ENCODE results near the gene CHMP1A.

CHMP1A gene

DNA sequence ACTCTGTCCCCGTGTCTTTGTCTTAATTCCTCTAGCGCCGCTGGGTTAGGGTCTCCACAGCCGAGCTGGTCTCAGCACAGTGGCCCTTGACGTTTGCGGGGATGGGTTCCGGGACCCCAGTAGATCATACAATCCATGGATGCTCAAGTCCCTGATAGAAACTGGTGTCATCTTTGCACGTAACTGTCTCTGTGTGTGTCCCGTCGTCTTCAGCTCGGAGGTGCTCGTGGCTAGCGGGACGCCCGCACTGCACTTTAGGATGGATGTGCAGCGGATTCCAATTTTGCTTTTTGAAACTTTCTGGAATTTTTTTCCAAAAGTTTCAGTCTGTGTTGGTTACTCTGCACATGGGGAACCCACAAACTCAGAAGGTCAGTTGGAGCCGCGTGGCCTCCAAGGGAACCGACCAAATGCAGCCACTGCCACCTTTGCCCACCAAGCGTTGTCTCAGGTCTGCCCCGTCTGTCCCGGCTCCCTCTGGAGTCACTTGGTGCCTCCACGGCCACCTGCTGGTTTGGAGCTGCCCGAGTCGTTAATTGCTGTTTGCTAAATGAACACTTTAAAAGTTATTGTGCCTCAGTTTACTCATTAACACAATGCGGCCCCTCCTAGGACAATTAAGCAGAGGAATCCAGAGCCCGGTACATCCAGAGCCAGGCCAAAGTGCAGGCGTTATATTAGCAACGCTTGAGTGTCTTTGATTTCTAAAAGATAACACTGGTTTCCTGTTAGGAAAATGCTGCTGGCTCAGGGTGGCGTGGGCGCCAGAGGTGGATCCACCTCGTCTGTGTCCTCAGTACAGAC, 49.4 kb downstream of the CHMP1A start:
- in situ Hi-C loops (cut with MboI; ENCODE audit: low sequenced_read_pairs): no loop called here

DNA sequence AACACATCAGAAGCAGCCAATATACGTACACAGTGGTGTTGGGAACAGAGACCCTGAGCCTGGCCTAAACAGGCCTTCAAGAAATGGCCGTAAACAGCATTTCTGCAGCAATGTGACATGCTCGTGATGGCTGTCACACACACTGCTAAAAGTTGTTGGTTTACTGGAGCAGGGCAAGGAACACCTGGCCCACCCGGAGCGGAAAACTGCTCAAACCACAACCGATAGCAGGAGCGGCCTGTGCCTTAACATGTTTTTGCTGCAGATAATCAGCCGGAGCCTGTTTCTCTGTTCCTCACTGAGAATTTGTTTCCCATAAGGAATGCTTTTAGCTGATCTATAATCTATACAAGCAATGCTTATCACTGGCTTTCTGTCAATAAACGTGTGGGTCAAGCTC, 50.1 kb downstream of the CHMP1A start:
- in situ Hi-C loops (cut with MboI; ENCODE audit: low sequenced_read_pairs): no loop called here

DNA sequence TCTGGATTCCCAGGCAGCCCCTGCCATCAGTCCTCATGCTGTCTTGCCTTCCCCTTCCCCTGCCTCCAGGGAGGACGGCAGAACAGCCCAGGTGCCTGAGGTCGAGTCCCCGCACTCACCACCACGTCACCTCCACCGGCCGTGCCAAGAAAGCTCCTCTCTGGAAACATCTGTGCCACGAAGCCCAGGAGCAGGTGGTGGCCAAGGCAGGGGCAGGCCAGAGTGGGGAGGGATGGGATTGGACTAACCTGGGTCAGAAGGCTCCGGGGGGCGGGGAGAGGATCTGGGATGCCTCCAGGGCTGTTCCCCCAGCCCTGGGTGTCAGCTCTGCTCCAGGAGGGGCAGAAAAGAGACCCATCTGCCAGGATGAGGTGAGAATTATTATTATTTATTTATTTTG, 51.5 kb downstream of the CHMP1A start:
- in situ Hi-C loops (cut with MboI; ENCODE audit: low sequenced_read_pairs): no loop called here

DNA sequence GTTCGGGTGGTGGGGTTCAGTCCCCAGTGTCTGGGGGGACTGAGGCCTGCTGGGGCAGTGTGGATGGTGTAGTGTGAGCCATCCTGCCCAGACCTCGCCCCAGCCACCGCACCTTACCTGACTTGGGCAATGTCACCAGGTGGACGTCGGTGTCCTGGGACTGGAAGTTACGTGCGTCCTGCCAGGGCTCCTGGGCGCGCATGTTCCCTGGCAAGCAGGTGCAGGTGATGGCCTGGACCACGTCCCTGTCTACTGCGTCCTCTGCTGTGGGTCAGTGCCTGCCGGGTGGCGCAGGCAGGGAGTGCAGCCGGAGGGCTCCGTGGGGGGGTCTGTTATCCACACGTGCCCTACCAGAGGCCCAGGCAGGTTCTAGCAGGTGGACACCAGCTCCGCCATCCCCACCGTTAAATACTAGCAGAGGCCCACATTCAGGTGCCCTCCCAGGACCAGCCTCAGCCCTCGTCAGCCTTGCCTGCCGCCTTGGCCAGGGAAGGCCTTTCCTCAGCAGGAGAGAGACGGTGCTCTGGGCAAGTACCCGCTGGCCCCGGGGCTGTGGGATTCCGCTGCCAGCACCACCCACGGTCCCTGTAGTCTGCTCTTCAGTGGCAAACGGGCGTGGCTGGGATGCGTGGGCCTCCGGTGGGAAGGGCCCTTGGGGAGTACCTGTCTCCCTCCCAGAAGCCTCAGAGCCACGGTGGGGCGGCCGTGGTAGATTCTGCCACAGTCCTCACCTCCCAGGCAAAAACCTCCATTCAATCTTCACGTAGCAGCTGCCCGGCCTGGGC, 52.1 kb downstream of the CHMP1A start:
- in situ Hi-C loops (cut with MboI; ENCODE audit: low sequenced_read_pairs): no loop called here

DNA sequence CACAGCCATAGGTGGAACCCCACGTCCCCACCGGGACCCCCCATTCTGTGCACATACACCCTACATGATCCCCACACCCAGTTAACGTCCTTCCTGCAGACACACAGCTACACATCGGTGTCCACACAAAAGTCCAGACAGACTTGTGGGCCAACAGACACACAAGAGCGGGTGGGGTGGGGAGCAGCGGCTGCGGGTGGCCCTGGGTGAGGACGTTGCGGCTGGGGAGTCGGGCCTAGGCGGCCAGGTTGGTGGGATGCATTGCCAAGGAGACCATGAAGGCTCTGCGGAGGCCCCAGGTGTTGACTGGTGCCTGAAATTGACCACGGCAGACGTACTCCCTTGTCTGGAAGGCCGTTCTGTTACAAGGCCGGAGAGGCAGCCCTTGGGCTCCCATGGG, 52.7 kb downstream of the CHMP1A start:
- in situ Hi-C loops (cut with MboI; ENCODE audit: low sequenced_read_pairs): no loop called here

DNA sequence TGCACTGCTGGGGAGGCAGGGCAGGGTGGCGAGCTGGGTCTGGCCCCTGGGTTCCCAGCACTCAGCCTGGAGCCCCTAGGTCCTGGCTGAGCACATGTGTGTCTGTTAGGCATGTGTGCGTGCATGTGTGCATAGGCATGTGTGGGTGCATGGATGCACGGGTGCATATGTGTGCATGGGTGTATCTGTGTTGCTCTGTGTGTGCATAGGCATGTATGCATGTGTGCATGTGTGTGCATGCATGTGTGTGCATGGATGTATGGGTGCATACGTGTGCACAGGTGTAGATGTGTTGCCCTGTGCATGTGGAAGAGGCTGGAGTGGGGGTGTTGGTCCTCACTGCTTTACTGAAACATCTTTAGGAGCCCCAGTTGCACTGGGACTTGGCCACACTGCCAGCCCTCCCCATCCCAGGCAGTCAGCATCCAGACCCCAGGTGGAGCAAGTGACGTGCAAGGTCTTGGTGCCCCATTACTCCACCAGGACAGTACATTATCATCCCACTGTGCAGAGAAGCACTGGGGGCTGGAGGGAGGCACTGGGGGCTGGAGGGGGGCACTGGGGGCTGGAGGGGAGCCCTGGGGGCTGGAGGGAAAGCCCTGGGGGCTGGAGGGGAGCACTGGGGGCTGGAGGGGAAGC, 54.4 kb downstream of the CHMP1A start:
- in situ Hi-C loops (cut with MboI; ENCODE audit: low sequenced_read_pairs): no loop called here

DNA sequence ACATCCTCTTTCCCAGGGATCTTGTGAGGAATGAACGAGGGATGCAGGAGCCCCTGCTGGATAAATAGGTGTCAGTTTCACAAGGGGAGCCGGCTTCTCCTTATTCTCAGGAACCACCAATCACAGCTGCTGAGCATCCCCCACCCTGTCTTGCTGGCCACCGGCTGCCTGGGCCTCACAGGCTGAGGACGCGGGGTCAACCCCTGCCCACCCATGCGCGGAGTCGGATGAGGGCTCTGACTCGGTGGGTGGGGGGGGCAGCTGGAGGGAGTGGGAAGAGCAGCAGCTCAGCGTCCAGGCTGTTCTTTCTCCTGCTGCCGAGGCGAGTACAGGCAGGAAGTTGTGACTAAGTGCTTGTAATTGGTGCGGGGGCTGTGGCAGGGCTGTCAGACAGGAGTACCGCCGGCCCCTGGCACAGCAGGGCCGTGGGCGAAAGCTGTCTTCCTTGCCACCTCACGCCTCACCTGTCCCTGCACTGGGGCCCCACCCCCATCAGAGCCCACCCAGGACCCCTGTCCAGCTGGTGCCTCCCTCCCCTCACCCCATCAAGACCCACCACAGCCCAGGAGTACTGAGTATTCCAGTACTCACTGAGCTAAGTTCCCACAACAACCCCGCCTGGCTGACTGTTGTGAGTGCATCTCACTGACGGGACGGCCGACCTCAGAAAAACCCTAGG, 55.1 kb downstream of the CHMP1A start:
- in situ Hi-C loops (cut with MboI; ENCODE audit: low sequenced_read_pairs): no loop called here

DNA sequence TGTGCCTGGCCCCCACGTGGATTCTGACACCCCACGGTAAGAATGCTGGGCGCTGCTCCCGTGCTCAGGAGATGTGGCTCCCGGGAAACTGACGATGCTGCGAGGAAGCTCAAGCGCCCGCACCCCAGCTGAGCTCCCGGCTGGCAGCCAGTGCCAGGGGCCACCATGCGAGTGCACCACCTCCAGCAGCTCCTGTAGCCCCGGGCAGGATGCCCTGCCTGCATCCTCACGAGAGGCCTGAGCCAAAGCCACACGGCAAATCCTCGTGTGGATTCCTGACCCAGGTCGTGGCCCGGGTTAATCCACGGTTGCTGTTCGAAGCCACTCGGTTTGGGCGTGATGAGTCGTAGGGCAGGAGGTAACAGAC, 55.6 kb downstream of the CHMP1A start:
- in situ Hi-C loops (cut with MboI; ENCODE audit: low sequenced_read_pairs): no loop called here

DNA sequence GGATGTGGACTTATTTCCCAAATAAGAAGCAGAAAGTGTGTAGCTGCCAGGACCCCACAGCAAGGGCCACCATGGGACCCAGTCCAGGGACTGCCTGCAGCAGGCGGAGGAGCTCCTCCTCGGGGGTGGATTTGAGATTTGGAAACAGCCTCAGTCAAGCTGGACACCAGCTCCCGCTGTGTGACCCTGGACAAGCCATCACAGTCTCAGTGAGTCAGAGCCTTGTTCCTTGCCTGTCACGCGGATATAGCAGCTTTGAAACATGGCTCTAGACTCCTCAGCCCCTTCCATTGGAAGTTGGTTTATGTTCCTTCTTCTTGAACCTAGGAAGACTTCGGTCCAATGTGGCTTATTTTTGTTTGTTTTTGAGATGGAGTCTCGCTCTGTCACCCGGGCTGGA, 56.6 kb downstream of the CHMP1A start:
- in situ Hi-C loops (cut with MboI; ENCODE audit: low sequenced_read_pairs): no loop called here

DNA sequence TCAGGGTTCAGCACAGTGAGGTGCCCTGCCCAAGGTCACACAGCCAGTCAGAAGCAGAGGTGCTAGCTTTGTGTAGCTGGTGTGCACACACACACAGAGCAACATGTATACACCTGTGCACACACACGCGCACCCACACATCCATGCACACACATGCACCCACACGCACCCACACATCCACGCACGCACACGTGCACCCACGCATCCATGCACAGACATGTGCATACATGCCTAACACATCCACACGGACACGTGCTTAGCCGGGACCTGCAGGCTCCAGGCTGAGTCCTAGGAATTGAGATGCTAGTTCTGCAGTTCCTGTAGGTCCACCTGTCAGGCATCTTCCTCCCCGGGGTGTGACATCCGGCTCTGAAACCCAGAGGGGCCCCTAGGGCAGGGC, 57.1 kb downstream of the CHMP1A start:
- in situ Hi-C loops (cut with MboI; ENCODE audit: low sequenced_read_pairs): no loop called here

DNA sequence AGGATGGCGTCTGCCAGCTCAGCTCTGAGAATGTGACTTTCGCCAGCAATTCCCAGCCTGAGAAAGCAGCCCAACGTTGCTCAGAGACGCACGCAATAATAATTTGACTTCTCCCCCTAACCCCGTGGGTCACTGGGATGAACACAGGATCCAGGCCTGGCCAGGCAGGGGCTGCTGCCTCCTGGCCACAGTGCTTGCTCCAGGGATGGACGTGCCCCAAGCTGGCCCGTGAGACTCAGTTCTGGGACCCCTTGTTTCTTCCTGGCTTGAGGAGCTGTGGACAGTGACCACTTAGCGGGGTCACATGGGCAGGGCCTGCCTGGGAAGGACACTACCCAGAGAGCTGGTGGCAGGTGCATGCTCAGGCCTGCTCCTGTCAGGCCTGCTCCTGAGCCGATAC, 57.6 kb downstream of the CHMP1A start:
- in situ Hi-C loops (cut with MboI; ENCODE audit: low sequenced_read_pairs): no loop called here

DNA sequence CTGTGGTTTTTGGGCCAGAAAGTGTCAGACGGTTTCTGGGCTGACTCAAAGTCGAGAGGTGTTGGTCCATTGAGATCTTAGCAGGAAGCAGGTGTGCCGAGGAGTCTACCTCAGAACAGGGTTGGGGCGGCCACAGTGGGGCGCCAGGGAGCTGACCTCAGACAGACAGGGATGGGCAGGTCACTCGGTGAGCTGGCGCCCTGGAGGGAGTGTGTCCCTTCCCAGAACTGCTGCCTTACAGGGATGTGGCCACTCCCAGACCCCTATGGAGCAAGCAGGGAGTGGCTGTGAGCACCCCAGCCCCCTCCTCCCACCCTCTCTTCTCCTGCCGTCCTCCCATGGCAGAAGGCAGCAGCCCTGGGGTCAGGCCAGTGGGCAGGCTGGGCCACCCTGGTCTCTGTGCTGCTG, 58.1 kb downstream of the CHMP1A start:
- in situ Hi-C loops (cut with MboI; ENCODE audit: low sequenced_read_pairs): no loop called here

DNA sequence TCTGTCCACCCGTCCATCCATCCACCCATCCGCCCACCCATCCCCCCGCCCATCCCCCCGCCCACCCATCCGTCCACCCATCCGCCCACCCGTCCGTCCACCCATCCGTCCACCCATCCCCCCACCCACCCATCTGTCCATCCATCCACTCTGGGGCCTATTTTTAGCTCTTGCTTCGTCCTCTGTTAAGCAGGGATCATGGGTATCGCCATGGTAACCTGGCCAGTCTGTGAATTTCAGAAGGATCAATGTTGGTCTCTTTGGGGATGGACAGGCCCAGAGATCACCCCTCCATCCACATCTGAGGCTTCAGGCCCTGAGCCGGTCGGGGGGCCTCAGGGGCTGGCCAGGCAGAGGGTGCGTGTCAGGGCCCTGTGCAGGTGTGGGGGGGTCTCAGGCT, 59.3 kb downstream of the CHMP1A start:
- in situ Hi-C loops (cut with MboI; ENCODE audit: low sequenced_read_pairs): no loop called here

DNA sequence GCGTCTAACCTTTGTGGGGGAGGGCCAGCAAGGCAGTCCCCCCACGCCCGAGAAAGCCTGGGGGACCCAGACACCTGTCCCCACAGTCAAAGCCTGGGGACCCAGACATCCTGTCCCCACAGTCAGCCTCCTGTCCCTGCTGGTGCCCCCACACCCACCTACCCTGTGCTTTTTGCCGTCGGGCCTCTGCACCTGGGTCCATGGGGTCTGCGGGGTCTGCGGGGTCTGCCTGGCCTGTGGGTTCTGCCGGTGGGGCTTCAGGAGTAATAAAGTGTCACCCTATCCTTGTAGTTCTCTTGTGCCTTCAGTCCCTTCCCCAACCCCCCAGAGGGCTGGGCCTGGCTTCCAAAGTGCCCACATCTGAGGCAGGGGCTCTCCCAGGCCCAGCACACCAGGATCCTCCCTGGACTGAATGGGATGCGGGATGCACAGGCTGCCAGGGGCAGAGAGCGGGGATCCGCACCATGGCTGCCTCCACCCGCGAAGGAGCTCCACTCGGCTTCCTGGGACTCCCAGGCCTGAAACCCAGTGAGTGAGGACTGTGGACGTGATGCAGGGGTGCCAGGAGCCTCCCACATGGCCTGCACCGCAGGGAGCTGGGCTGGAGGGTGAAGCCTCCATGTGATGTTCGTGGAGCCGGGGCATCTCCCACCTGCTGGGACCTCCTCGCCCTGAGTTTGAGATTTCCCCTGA, 60.4 kb downstream of the CHMP1A start:
- in situ Hi-C loops (cut with MboI; ENCODE audit: low sequenced_read_pairs): no loop called here

DNA sequence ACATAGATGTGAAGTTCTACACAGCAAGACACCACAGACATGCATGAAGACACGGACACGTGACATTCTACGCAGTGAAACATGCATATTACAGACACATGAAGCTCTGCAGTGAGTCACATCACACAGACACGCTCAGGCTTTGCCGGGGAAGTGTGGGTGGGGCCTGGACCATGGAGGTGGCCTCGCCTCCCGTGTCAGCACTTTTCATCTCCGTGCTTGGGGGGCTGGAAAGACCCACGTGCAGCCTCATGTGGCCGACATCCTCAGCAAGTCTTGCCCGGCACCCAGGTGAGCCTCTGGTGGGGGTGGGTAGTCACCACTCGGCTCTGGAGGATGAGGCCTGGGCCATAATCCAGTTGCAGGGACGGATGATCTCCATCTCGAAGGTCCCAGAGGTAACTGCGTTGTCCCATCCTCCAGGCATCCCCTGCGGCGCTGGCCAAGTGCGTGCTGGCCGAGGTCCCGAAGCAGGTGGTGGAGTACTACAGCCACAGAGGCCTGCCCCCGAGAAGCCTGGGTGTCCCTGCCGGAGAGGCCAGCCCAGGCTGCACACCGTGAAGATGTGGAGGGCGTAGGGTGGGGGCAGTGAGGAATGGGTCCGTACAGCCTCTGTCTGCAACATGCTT, 61.3 kb downstream of the CHMP1A start:
- in situ Hi-C loops (cut with MboI; ENCODE audit: low sequenced_read_pairs): no loop called here

DNA sequence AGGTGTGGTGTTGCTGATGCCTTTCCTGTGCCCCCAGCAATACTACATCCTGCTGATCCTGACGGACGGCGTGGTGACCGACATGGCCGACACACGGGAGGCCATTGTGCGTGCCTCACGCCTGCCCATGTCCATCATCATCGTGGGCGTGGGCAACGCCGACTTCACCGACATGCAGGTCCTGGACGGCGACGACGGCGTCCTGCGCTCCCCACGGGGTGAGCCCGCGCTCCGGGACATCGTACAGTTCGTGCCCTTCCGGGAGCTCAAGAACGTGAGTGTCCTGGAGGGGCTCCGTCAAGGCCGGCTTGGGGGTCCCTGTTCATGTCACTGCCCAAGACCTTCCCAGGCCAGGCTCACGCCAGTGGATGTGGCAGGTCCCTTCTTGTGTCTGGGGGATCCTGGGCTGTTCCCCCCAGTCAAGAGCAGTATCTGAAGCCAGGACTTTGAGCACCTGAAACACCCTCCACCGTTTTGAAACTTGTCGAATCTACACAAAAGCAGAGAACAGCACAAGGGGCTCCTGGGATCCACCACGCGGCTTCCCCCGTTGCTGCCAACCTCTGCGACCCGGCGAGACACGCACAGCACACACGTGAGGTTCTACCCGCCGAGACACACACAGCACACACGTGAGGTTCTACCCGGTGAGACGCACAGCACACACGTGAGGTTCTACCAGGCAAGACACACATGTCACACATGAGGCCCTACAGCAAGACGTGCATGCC, 62.0 kb downstream of the CHMP1A start:
- in situ Hi-C loops (cut with MboI; ENCODE audit: low sequenced_read_pairs): no loop called here
